Stomach smooth muscle (tissue), 2 donors: Measurements from ENCODE around the gene PROSER1.
"Not testable (repeated sequence)": the region's sequence is repeated elsewhere in the genome, so short reads cannot be mapped to it uniquely, and the experiment has no call there.

Experiments
- H3K27ac ChIP-seq: one replicate; pipeline ENCODE4 v1.7.0; 2013; ENCODE audit warnings: mild to moderate bottlenecking, low read length, inconsistent platforms
- H3K27me3 ChIP-seq, 2 donors: one replicate each; pipeline ENCODE4 v1.7.0; 2013; ENCODE audit warnings: low read length in 2 of 2; ENCODE audit not compliant: insufficient read depth in 2 of 2, control insufficient read depth in 1 of 2
- H3K36me3 ChIP-seq, 2 donors: one replicate each; pipeline ENCODE4 v1.7.0; 2013; ENCODE audit warnings: low read length in 2 of 2; ENCODE audit not compliant: control insufficient read depth in 2 of 2, insufficient read depth in 2 of 2
- H3K4me1 ChIP-seq: one replicate; pipeline ENCODE4 v1.7.0; 2013; ENCODE audit warnings: low read length; ENCODE audit not compliant: control insufficient read depth, insufficient read depth
- H3K4me3 ChIP-seq, 2 donors: one replicate each; pipeline ENCODE4 v1.7.0; 2013; ENCODE audit warnings: low read length in 2 of 2
- H3K9ac ChIP-seq, 2 donors: one replicate each; pipeline ENCODE4 v1.7.0; 2013; ENCODE audit warnings: low read length in 2 of 2, mild to moderate bottlenecking in 1 of 2
- H3K9me3 ChIP-seq, 2 donors: one replicate each; pipeline ENCODE4 v1.7.0; 2013; ENCODE audit warnings: low read length in 2 of 2; ENCODE audit not compliant: control insufficient read depth in 2 of 2
- donor health status: healthy.
- donor health status: Pancreatic carcinoma.

Gene PROSER1

DNA sequence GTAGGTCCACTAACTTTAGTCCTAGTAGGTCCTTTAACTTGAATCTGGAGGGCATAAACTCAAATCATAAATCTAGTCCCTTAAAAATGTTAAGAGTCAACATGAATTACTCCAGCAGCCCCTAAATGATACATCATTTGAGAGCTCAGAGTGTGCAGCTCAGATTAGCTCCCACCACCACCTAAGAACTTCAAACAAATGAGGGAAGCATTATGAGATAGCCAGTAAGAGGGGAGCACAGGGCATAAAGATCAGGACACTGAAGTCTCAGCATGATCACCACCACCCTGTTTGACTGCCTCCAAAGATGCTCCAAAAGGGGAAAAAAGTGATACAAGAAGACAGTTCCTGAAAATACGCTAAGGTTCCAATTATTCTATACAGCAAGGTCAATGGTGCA is 5.7 kb downstream of the PROSER1 start:
- H3K4me1 ChIP-seq: peaks cover 3% of the 10 kb centered on the region
- H3K36me3 ChIP-seq: peaks cover 2 to 4% of the 10 kb centered on the region in 2 donors
- no peaks in the 10 kb centered on the region for H3K27me3 ChIP-seq
- no peaks in the 10 kb centered on the region for H3K9me3 ChIP-seq
- no peak overlapping the region for H3K9ac ChIP-seq
- no peak overlapping the region for H3K4me3 ChIP-seq
- no peak overlapping the region for H3K27ac ChIP-seq

DNA sequence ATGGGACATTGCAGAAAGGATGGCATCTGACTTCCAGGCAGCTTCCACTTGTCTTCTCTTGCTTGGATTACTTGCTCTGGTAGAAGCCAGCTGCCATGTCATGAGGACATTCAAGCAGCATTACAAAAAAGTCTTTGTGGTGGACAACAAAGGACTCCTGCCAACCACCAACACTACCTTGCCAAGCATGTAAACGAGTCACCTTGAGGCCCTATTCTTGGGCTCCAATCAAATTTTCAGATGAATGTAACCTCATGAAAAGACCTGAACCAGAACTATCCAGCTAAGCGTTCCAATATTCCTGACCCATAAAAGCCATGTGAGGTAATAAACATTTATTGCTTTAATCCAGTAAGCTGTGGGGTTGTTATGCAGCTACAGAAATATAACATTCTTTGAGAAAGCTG is 12.5 kb downstream of the PROSER1 start:
- peaks cover 25 to 38% of the 10 kb centered on the region in 2 donors for H3K36me3 ChIP-seq
- H3K9me3 ChIP-seq: no peaks in the 10 kb centered on the region
- H3K9ac ChIP-seq: no peak overlapping the region
- no peaks in the 10 kb centered on the region for H3K27me3 ChIP-seq
- H3K27ac ChIP-seq: no peak overlapping the region
- no peaks in the 10 kb centered on the region for H3K4me1 ChIP-seq
- no peak overlapping the region for H3K4me3 ChIP-seq

DNA sequence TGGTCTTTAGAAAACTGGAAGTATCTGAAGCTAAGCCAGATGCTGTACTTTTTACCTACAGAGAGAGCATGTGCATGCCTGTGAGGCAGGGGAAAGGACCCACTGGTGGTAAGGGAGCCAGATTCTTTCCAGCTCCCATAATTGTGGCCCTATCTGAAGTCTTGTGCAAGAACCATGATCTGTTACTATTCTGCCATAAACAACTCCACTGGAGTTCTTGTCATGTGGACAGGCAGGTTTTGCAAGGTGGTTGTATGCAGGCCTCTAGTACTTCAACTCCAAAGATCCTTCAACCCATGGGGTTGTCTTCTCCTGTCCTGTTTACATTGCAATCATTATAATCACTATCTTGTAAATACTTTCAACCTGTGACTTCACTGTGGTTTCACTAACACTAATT is 14.1 kb downstream of the PROSER1 start:
- Histone ChIP-seq H3K4me1 (no peaks in the 10 kb centered on the region), H3K9ac (no peak overlapping the region), H3K4me3 (no peak overlapping the region), H3K36me3 (peaks cover 25 to 38% of the 10 kb centered on the region in 2 donors), H3K27ac (no peak overlapping the region), H3K9me3 (no peaks in the 10 kb centered on the region), H3K27me3 (no peaks in the 10 kb centered on the region)

DNA sequence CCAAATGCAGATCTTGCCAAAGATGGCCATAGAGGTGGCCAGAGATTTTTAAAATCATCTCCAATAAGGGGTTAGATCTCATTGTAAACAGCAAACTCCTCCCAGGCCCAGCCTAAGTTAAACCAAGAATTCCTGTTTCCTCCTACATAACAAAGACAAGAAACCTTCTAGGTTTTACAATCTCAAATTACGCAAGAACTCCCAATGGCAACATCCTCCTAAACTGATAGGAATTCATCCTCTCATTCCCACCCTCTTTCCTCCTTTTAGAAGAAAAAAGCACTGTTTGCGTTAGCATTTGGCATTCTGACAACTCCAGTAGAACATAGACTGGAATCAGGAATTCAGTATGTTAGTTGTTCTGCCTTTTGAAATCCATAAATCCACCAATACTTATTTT is 14.6 kb downstream of the PROSER1 start:
- no peaks in the 10 kb centered on the region for H3K9me3 ChIP-seq
- H3K27ac ChIP-seq: no peak overlapping the region
- H3K9ac ChIP-seq: no peak overlapping the region
- H3K27me3 ChIP-seq: no peaks in the 10 kb centered on the region
- no peak overlapping the region for H3K4me3 ChIP-seq
- H3K36me3 ChIP-seq: peaks cover 25 to 38% of the 10 kb centered on the region in 2 donors
- H3K4me1 ChIP-seq: no peaks in the 10 kb centered on the region

DNA sequence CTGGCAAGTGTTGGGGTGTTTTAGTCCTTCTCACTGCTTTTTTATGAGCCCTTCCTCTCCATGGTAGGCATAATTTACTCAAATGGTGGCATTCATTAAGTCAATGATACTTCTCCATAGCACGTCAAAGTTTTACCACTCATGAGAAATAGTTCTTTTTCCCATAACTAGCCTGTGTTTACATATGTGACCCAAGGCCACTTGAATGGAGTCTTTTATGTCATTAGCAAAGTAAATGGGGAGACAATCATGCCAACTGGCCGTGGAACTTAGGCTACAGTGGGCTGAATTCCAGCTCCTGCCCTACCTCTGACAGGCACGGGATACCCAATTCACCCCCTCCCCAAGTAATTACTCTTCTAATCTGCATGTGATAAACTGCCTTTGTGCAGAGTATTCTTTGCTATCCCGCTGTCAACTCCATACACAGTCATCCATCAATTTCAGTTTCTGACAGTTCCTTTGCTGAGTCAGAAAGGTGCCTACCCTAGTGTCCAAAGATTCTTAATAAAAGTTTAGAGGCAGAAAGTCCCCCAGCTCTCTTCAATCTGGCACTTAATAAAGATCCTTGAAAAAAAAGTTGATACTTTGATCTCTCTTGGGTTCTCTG is 16.9 kb downstream of the PROSER1 start:
- Histone ChIP-seq H3K9ac (no peak overlapping the region), H3K9me3 (no peaks in the 10 kb centered on the region), H3K36me3 (peaks cover 28 to 45% of the 10 kb centered on the region in 2 donors), H3K27ac (no peak overlapping the region), H3K4me3 (no peak overlapping the region), H3K4me1 (no peaks in the 10 kb centered on the region), H3K27me3 (no peaks in the 10 kb centered on the region)

DNA sequence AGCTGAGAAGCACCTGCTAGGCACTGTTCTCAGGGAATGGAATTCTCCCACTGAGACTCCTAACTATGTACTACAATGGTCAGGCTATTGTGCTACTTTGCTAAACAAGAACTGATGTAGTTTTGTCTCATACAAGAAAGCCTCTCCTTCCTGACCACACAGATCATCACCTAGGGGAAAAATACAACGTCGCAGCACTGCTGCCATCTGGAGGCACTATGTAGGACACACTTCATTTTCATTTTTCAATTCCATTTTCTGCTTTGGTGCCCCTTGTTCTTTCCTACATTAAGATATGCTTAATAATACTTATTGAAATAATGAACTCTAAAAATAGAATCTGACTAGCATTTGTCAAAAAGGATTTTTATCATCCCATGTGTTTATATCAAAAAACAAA is 21.1 kb downstream of the PROSER1 start:
- no peaks in the 10 kb centered on the region for H3K9me3 ChIP-seq
- no peaks in the 10 kb centered on the region for H3K4me1 ChIP-seq
- H3K4me3 ChIP-seq: no peak overlapping the region
- peaks cover 36 to 51% of the 10 kb centered on the region in 2 donors for H3K36me3 ChIP-seq
- H3K9ac ChIP-seq: no peak overlapping the region
- no peaks in the 10 kb centered on the region for H3K27me3 ChIP-seq
- no peak overlapping the region for H3K27ac ChIP-seq

DNA sequence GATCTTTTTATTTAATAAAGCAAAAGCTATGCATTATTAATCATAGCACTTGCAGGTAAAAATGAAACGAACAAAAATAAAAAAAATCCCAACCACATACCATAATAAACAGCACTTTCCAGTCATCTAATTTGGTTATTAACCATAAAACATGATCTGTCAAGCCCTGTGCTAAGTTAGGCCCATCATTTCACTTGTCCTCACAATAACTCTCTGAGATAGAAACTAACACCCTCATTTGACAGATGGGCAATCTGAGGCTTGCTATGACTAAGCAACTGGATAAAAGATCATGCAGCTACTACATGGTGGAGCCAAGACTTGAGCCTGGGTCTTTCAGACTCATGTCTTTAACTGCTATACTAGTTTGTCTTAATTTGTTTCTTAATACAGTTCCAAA is 21.8 kb downstream of the PROSER1 start:
- Histone ChIP-seq H3K27me3 (no peaks in the 10 kb centered on the region), H3K9me3 (no peaks in the 10 kb centered on the region), H3K4me3 (no peak overlapping the region), H3K36me3 (peaks cover 36 to 49% of the 10 kb centered on the region in 2 donors), H3K9ac (no peak overlapping the region), H3K4me1 (no peaks in the 10 kb centered on the region), H3K27ac (no peak overlapping the region)

DNA sequence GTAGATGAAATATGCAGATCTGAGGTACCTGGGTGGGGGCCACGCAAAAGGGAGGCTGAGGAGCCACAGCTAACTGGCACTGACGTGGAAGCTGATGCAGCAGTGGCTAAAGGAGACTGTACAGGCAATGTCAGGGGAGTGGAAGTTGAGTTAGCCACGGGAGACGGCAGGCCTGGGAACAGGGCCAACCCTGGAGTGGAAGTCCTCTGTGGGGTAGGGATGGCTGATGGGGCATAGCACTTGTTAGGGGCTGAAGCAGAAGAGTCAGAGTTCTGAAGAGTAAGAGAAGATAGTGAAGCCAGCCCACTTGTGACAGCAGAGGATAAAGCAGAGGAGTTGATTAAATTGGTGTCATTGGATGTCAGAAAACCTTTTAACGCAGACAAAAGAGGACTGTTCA is 24.4 kb downstream of the PROSER1 start:
- peaks cover 43 to 50% of the 10 kb centered on the region in 2 donors for H3K36me3 ChIP-seq
- H3K4me1 ChIP-seq: no peaks in the 10 kb centered on the region
- H3K27me3 ChIP-seq: no peaks in the 10 kb centered on the region
- H3K9ac ChIP-seq: no peak overlapping the region
- H3K9me3 ChIP-seq: no peaks in the 10 kb centered on the region
- H3K4me3 ChIP-seq: no peak overlapping the region
- H3K27ac ChIP-seq: no peak overlapping the region

- Histone ChIP-seq H3K9ac (no peak overlapping the region), H3K27ac (no peak overlapping the region), H3K4me1 (no peaks in the 10 kb centered on the region), H3K4me3 (no peak overlapping the region), H3K36me3 (peaks cover 41 to 46% of the 10 kb centered on the region in 2 donors), H3K9me3 (no peaks in the 10 kb centered on the region), H3K27me3 (no peaks in the 10 kb centered on the region)
Observed at GRCh38 chr13:39012608-39013007, 25.3 kb downstream of the PROSER1 start.

DNA sequence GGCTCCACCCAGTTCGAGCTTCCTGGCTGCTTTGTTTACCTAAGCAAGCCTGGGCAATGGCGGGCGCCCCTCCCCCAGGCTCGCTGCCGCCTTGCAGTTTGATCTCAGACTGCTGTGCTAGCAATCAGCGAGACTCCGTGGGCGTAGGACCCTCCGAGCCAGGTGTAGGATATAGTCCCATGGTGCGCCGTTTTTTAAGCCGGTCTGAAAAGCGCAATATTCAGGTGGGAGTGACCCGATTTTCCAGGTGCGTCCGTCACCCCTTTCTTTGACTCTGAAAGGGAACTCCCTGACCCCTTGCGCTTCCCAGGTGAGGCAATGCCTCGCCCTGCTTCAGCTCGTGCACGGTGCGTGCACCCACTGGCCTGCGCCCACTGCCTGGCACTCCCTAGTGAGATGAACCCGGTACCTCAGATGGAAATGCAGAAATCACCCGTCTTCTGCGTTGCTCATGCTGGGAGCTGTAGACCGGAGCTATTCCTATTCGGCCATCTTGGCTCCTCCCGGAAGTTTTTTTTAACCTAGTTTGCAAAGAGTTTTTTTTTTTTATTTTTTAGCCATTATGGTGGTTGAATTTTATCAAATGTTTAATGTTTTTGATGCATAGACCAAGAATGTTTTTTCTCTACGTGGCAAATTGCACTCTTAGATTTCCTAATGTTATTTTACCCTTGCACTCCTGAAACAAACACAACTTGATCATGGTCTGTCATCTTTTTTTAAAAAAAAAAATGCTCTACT is 31.3 kb downstream of the PROSER1 start:
- not testable (repeated sequence) for H3K27me3 ChIP-seq, H3K27ac ChIP-seq, H3K9ac ChIP-seq, H3K9me3 ChIP-seq, H3K4me3 ChIP-seq, H3K4me1 ChIP-seq
- peaks cover 10% of the 10 kb centered on the region in 2 donors for H3K36me3 ChIP-seq

GRCh38 chr13:38998739-38999138 is 39.1 kb downstream of the PROSER1 start:
- H3K4me3 ChIP-seq: no peak overlapping the region
- no peak overlapping the region for H3K27ac ChIP-seq
- H3K27me3 ChIP-seq: no peaks in the 10 kb centered on the region
- H3K9ac ChIP-seq: no peak overlapping the region
- H3K9me3 ChIP-seq: no peaks in the 10 kb centered on the region
- H3K36me3 ChIP-seq: no peaks in the 10 kb centered on the region
- no peaks in the 10 kb centered on the region for H3K4me1 ChIP-seq
